GM18873 (cell line): ENCODE results near the gene CBX4.

Experiments used
- ATAC-seq: cut with Tn5 transposase; IDR thresholded peaks from one replicate; pipeline ENCODE4 v1.9.1; 2021; ENCODE audit warnings: mild to moderate bottlenecking, moderate library complexity, moderate number of reproducible peaks; ENCODE audit not compliant: unreplicated experiment, low FRiP score

The CBX4 gene

DNA sequence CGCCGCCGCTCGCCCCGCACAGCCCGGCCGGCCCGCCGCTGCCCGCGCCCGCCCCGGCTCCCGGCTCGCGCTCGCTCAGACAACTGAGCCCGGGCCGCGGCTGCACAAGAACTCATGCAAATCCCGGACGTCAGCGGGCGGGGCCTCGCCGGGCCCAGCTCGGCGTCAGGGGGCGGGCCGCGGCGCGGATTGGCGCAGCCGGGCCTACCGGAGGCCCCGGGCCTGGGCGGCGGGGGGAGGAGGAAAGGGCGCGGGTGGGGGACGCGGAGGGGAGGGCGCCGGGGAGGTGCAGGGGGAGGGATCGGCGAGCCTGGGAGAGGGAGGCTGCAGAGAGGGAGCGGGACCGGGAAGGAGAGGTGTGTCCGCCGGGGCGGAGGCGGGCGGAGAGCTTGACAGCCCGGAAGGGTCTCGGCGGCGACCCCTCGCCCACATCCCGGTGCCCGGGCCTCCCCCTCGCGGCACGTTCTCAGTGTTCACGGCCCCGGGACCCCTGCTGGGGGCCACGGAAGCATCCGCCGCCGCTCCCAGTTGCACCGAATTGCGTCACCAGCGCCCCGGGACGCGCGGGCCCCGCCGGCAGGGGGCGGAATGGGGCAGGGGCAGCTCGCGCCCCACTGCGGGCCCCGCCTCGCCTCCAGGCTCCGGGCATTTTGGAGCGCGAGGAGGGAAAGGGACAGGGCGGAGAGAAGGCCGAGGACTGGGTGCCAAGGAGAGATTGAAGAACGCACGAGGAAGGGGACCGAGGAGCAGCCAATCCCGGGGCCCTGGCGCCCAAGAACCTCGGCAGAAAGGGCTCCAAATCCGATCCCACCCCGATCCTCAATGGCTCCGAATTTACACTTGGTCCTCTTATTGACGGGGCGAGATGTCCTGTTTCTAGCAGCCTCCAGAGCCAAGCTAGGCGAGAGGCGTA is at the start of gene CBX4:
TSS of gene CBX4 (minus strand) at position 85 of the 913 bp plus-strand sequence. CDS start 189 bp downstream, outside the sequence.
- no peak for ATAC-seq

DNA sequence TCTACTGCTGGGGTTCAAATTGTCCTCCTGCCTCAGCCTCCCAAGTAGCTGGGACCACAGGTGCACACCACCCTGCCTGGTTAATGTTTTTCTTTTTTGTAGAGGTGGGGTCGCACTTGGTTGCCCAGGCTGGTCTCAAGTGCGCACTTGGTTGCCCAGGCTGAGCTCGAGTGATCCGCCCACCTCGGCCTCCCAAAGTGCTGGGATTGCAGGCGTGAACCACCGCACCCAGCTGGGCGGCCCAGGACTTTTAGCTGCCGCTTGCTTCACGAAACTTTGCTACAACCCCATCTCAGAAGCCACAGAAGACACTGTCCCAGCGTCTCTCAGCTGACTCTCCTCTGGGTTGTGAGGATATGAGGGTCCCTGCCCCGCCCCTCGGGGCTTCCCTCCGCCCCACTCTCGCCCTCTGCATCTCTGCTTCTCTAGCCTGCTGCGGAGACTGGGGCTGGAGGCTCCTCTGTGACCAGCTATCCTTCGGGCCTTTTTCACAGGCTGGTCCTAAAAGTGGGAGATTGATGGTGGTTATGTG is 48.8 kb upstream of the CBX4 start:
- no peak for ATAC-seq

DNA sequence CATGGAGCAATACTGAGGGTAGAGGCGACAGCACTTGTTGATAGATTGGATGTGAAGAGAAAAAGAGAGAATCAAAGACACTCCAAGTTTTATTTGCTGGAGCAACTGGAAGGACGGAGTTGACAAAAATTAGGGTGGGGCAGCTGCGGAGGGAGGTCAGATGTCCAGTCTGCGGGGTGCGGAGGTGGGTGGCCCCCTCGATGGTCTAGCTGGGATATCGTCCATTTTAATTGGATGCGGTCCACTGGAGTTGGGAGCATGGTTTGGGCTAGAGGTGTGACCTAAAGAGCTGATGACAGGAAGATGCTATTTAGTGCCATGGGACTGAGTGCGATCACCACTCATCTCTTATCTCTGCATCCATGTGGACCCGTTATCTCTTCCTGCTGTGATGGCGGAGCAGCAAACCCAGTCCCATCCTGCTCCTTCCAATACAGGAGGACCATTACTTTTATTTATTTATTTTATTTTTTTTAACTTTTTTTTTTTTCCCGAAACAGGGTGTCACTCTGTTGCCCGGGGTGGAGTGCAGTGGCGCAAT is 48.3 kb upstream of the CBX4 start:
- ATAC-seq, result no peak

DNA sequence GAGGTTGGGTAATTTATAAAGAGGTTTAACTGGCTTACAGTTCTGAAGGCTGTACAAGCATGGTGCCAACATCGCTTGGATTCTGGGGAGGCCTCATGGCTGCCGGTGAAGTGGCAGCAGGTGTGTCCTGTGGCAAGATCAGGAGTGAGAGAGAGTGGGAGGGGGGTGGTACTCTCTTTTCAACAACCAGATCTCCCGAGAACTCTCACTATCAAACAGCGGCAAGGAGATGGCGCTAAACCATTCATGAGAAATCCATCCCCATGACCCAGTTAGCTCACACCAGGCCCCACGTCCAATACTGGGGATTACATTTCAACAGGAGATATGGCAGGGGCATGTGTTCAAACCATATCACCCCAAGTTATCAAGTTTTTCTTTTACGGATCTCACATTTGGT is 44.0 kb upstream of the CBX4 start:
- no peak for ATAC-seq

DNA sequence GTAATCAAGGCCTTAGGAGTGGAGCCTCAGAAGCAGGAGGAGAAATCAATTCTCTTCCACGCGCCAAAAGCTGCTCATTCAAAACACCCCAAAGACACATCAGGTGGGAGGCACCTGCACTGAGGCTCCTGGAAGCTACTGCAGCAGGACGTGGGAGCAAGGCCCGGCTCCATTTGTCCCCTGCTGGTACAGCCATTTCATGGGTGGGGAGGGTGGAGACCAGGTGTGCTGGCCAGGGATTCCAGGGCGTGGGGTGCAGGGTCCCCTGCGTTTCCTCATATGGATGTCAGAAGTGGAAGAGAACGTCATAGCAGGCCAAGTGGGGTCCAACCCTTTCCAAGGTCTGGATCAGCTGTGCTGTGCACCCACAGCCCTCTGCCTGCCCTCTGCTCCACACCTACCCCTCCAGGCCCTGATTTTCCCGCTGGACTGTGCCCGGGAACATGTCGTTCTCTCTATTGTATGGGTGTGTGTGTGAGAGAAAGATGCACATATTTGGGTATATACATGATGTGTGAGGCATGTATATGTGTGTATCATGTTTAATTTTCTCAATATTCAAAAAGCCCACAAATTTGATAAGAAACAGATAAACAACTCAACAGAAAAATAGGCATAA is 39.2 kb upstream of the CBX4 start:
- ATAC-seq, result no peak

DNA sequence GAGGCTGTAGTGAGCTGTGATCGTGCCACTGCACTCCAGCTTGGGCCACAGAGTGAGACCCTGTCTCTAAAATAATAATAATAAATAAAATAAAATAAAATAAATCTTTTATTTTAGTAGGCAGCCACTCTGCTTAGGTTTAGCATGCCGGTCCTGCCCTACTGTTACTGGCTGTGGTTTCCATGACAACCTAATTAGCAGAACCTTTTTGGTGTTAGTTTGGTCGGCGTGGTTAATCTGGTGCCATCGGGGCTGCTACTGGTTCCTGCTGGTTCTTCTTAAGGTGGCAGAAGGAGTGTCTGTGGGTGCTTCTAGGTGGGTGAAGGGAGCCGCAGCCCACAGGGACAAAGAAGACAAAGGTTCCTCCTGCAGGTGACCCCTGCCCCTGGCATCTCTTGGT is 37.8 kb upstream of the CBX4 start:
- no peak for ATAC-seq

DNA sequence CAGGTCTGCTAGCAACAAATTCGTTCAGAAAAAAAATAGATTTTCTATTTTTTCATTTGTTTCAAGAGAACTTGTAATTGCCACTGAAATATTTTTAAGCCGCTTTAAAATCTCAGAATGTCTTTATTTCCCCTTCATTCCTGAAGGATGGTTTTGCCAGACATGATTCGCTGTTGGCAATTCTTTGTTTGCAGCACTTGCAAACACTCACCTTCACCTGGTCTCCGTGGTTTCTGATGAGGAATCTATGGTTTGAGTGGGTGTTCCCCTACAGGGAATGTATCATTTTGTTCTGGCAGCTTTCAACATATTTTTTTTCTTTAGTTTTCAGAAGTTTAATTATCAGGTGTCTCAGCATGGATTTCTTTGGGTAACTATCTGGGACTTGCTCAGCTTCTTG is 36.3 kb upstream of the CBX4 start:
- no peak for ATAC-seq

DNA sequence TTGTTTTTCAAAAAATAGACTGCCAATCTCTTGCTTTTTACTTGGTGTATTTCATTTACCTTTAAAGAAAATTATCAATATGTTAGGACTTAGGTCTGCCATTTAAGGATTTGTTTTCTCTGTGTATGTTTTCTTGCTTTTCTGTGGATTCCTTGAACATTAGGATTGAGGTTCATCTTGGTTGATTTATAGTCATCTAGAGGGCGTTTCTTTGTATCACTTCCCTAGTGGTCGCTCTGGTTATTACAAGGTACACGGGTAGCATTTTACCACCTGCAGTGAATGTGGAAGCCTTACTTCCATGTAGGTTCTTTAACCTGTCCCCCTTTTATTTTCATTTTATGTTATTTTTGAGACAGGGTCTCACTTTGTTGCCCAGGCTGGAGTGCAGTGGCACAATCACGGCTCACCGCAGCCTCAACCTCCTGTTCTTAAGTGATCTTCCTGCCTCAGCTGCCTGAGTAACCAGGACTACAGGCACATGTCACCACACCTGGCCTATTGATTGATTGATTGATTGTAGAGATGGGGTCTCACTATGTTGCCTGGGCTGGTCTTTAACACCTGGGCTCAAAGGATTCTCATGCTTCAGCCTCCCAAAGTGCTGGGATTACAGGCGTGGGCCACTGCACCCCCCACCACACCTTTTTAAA is 35.2 kb upstream of the CBX4 start:
- no peak for ATAC-seq

DNA sequence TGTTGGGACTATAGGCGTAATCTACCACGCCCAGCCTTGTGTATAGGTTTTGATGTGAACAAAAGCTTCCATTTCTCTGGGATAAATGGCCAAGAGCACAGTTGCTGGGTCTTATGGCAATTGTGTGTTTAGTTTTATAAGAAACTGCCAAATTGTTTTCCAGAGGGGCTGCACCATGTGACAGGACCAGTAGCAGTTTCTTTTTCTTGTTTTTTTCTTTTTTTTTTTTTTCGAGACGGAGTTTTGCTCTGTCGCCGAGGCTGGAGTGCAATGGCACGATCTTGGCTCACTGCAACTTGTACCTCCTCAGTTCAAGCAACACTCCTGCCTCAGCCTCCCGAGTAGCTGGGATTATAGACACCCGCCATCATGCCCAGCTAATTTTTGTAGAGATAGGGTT is 34.3 kb upstream of the CBX4 start:
- ATAC-seq, result no peak

DNA sequence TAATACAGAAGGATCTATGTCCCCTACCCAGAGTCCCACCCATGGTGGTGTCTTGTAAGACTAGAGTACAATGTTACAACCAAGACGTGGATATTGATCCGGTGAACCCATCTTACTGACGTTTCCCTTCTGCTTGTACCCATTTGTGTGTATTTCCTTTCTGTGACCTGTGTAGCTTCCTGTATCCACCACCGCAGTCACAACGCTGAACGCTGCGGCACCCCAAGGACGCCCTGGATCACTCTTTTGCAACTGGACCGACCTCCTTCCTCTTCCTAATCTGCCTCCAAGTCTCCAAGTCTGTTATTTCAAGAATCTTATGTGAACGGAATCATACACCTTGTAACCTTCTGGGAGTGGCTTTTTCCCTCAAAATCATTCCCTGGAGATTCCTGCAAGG is 33.5 kb upstream of the CBX4 start:
- no peak for ATAC-seq

DNA sequence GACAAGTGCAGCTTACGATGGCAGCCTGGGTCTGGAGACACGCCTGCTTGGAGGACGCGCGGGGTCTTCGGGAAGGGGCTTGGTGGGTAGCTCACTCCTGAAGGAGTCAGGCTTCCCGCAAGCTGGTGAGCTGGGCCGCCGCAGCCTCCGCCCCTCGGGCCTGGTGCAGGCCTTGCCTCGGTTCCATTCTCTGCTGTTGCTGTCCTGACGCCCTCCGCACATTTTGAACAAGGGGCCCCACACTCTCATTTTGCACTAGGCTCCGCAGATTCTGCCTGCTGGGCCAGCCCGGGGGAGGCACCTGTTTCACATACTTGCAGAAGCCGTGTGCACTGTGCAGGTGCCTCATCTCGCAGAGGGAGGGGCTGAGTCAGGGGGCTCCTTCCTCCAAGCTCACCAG is 31.9 kb upstream of the CBX4 start:
- no peak for ATAC-seq

DNA sequence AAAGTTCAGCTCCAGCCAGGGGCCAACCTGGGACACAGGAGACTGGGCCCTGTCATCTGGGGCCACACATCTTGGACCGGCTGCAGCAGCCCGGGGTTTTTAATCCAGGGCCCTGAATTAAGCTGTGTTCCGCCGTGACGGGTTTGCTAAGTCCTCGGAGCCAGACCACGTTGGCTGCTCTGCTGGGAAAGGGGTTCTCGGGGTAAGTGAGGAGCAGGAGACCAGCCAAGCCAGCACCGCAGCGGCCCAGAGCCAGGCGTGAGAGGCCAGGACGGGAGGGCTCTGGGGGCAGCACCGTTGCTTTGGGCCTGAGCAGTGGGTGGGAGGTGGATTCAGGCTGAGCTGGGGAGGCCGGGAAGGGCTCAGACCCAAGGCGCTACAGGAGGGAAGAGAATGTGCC is 31.3 kb upstream of the CBX4 start:
- ATAC-seq, result no peak

DNA sequence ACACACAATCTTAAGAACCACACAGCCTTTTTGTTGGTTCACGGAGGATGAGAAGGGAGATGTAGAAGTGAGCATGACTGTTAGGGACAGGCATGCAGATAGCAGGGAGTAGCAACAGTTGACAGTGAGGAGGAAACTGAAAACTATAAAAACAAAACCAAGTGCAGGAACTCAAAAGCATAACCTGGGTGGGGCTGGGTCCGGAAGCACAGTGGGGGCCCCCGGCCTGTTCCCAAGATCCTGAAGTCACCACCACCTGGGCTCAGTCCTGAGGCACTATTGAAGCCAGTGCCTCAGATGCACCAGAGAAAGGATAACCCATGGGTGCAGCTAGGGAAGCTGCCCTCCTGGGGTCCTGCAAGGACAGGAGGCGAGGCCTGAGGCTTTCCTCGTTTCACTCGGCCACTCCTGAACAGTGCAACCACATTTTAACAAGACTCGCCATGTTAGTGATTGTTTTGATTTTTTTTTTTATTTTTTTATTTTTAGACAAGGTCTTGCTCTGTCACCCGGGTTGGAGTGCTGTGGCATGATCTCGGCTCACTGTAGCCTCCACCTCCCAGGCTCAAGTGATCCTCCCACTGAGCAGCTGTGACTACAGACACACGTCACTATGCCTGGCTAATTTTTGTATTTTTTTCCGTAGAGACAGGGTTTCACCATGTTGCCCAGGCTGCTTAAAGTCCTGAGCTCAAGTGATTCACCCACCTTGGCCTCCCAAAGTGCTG is 27.7 kb upstream of the CBX4 start:
- ATAC-seq, result no peak

DNA sequence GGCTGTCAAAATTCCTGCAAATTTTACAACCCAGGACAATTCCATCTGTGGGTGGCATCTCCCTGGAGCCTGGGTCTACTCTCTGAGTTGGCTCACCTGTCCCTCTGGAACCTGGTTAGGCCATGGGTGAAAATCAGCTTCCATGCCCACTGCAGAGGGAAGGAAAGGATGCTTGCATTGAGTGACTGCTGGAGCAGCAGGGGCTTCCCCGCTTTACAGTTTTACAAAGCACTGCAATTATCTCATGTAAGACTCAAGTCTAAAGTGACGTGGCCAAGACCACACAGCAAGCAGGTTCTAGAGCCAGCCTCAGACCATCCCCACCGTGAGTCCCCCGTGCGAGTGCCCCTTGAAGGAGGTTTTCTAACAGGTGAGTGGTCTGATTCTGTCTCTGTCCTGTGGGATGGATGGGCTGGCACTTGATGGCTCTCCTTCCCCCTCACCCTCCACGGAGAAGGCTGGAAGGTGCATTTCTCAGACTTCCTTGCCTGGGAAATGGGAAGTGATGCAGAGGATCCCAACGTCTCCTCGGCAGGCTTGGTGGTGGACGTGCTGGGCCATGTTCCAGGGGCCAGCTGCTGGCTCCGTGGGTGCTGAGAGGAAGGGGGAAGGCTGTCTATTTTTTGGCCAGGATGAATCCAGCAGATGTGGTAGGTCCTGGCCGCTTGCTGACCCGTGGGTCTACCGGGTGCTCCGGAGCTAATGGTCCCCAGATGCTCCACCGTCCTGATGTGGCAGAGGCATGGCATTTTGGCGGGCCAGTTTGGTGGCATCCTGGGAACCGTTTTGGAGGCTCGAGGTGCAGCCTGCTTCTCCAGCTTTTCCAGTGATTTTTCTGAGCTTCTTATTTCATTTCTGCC is 26.3 kb upstream of the CBX4 start:
- ATAC-seq, result no peak

DNA sequence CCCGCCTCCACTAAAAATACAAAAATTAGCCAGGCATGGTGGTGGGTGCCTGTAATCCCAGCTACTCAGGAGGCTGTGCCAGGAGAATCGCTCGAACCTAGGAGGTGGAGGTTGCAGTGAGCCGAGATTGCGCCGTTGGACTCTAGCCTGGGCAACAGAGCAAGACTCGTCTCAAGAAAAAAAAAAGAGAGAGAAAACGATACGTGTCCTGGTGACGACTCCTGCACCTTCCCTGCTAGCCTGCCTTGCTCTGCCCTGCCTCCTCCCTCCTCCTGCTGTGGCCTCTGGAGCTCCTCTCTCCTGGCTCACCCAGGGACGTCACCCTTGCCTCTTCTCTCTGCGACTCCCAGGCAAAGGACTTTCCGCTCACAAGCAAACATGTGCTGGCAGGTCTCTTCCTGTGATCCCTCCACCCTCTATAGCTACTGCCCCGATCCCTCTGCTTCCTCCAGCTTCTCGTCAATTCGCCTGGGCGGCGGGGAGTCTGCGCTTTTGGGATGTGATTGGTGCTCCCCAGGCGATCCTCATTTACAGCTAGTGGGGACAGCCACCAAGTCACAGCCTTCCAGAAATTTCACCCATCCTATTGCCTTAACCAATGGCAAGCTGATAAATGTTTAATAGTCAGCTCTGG is 25.5 kb upstream of the CBX4 start:
- ATAC-seq, result no peak

DNA sequence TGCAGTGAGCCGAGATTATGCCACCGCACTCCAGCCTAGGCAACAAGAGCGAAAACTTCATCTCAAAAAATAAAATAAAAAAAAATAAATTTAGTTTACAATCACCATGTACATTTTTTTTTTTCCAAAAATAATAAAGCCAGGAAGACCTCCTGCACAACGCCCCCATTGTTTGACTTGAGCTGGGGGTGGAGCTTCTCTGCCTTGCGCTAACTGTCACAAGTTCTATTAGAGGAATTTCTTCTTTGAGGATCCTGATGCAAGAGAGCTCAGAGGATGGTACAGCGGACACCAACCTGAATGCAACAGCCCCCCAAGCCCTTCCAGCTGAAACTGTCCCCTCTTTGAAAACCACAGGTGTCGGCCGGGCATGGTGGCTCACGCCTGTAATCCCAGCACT is 24.9 kb upstream of the CBX4 start:
- ATAC-seq, result no peak

DNA sequence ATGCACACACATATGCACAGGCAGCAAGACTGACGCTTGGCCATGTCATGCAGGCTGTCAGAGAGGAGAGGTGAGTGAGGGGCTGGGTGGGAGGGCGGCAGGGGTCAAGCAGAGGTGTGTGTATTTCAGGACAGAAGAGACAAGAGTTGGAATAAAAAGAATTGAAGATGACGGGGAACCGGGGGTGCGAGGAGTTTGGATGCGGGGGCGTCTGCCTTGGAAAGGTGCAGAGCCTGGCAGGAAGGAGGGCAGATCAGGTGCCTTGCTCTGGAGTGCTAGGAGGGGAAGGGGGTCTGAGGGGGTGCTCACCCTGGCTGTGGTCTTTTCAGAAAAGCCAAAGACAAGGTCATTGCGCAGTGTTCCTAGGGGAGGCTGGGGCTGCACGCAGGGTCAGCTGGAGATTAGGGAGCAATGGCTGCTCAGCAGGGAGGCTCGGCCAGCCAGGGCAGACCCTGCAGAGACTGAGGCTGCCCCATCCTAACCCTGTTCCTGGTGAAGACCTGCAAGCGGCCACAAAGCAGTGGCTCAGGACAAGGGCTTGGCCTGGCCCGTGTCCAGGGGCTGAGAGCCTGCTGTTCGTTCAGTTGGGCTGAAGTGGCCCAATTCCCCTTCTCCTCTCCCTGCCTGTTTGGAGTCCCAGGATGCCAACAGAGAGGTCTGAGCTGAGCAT is 23.7 kb upstream of the CBX4 start:
- no peak for ATAC-seq

DNA sequence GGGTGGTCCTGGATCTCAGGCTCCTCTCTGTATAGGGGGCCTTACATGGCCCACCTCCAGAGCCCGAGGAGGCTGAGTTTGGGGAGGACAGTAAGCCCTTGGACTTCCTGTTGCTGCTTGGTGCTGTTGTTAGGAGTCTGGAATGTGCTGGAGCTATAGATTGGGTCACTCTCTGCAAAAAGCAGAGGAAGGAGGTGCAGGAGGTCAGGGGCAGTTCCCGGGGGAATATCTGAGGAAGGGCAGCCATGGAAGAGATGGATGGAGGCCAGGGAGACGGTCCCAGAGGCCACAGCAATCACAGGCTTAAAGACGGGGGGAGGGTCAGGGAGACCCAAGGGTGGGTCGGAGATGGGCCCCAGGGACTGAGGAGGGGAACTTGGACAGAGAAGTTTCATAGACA is 23.0 kb upstream of the CBX4 start:
- no peak for ATAC-seq
